ENCODE measurements around the gene BMI1. TPM values are rescaled to one million over a fixed set of nuclear protein-coding genes. Genes with fewer than 3 reads are reported as not detected.

Gene BMI1
- total RNA-seq, 4 donors from 2014 or later: 29.2 to 63.0 (median 42.5) TPM

DNA sequence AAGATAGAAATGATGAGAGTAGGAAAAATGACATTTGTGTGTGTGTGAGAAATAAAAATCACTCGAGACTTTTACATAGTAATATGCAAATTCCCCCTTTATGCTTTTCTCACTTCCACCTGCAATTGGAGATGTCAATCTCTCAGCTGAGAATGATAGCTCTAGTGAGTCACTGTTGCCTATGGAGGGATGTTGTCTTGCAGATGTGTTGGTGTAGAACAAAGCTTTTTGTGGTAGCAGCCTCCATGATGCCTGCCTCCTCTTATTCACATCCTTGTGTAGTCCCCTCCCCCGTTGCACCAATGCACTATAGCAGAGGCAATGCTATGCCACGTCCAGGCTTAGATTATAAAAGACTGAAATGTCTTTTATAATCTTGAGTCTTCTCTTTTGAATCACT is 58.2 kb downstream of the BMI1 start:
- no peaks in the 10 kb centered on the region for H3K36me3 ChIP-seq
- H3K9me3 ChIP-seq: no peaks in the 10 kb centered on the region
- no peak overlapping the region for H3K4me3 ChIP-seq
- DNase-seq: no peak
- H3K27me3 ChIP-seq: no peaks in the 10 kb centered on the region
- in situ Hi-C loops (cut with MboI; ENCODE audit: low pct_ligation_motif_present in 1 of 4, low pct_unique_long_range_greater_than_20kb in 1 of 4, low sequenced_read_pairs in 3 of 4): no loop called here
- intact Hi-C loops (cut with DNase I; ENCODE audit: low total_unique reads): no loop called here
- WGBS, 2 donors (ENCODE audit: low coverage in 1 of 2): 72 to 83% methylated on average over 2 to 3 of the region's 3 CpGs
- no peak overlapping the region for H3K27ac ChIP-seq
- TF ChIP-seq EP300 (IDR thresholded peaks at IDR 0.05; ENCODE audit: low read depth) (no peak), POLR2AphosphoS5 (IDR thresholded peaks at IDR 0.05) (no peak)
- no peaks in the 10 kb centered on the region for H3K4me1 ChIP-seq

Small RNA genes within 50 kb of the gene (small RNA-seq; reads per million reads assigned to genes)
- gene AL158211.3: 0 to 0.28 (median 0.16) reads per million in 4 donors

Other genes starting within 250 kb of the BMI1 start
- not detected for gene EBLN1, start 103.1 kb upstream of the BMI1 start, total RNA-seq
- 10 to 100 TPM in 2 of 4 donors, 1 to 10 TPM in 2; 3.0 to 35.1 (median 18.3) TPM for gene COMMD3, start 4.7 kb upstream of the BMI1 start, total RNA-seq
- gene SPAG6, start 24.4 kb downstream of the BMI1 start, total RNA-seq: not detected